ENCODE results near the gene B4GALT6.

The B4GALT6 gene

GRCh38 chr18:31672628-31673135 lies 11.7 kb downstream of the B4GALT6 start:
- H3K9me2 ChIP-seq (replicated peaks; ENCODE audit: low read depth, low read length), result no peaks in the 10 kb centered on the region
- H3K4me2 ChIP-seq (ENCODE audit: low read depth, low read length, poor library complexity, severe bottlenecking), result peak overlapping the region; percentile 93
- no peaks in the 10 kb centered on the region for H3K36me3 ChIP-seq (ENCODE audit: insufficient read depth, low read length)
- no peaks in the 10 kb centered on the region for H3F3A ChIP-seq (ENCODE audit: low read depth)
- H4K20me1 ChIP-seq (ENCODE audit: insufficient read depth, low read length, poor library complexity, severe bottlenecking), result peaks cover 40% of the 10 kb centered on the region
- no peaks in the 10 kb centered on the region for H3K9me3 ChIP-seq (ENCODE audit: insufficient read depth, low read depth, low read length)
- no peaks in the 10 kb centered on the region for H3K27me3 ChIP-seq (ENCODE audit: insufficient read depth, low read length, poor library complexity, severe bottlenecking)
- TF ChIP-seq CTCF (conservative IDR thresholded peaks at IDR 0.05; ENCODE audit: low read length), result no peak
- TF ChIP-seq EZH2phosphoT487 (IDR thresholded peaks at IDR 0.05; ENCODE audit: borderline replicate concordance), result no peak
- H3K4me3 ChIP-seq (ENCODE audit: low read length, poor library complexity, severe bottlenecking), result peak overlapping the region; percentile 38
- peaks cover 90% of the 10 kb centered on the region for H3K79me2 ChIP-seq (ENCODE audit: insufficient read depth, low read length)
- peaks cover 67% of the 10 kb centered on the region for H3K4me1 ChIP-seq (ENCODE audit: insufficient read depth, low read length, poor library complexity, severe bottlenecking)
- H3K9ac ChIP-seq (ENCODE audit: low read depth, low read length, poor library complexity, severe bottlenecking), result peak overlapping the region; percentile 45
- H2AFZ ChIP-seq (ENCODE audit: low read length), result no peak overlapping the region

- H3K9ac ChIP-seq (ENCODE audit: low read depth, low read length, poor library complexity, severe bottlenecking), result peak overlapping the region; percentile 24
- H3K27me3 ChIP-seq (ENCODE audit: insufficient read depth, low read length, poor library complexity, severe bottlenecking), result no peaks in the 10 kb centered on the region
- H3K9me2 ChIP-seq (replicated peaks; ENCODE audit: low read depth, low read length), result no peaks in the 10 kb centered on the region
- H4K20me1 ChIP-seq (ENCODE audit: insufficient read depth, low read length, poor library complexity, severe bottlenecking), result peaks cover 33% of the 10 kb centered on the region
- H3F3A ChIP-seq (ENCODE audit: low read depth), result no peaks in the 10 kb centered on the region
- H2AFZ ChIP-seq (ENCODE audit: low read length), result no peak overlapping the region
- no peak overlapping the region for H3K4me3 ChIP-seq (ENCODE audit: low read length, poor library complexity, severe bottlenecking)
- H3K36me3 ChIP-seq (ENCODE audit: insufficient read depth, low read length), result no peaks in the 10 kb centered on the region
- peaks cover 90% of the 10 kb centered on the region for H3K79me2 ChIP-seq (ENCODE audit: insufficient read depth, low read length)
- H3K4me2 ChIP-seq (ENCODE audit: low read depth, low read length, poor library complexity, severe bottlenecking), result peak overlapping the region; percentile 93
- no peak for TF ChIP-seq EZH2phosphoT487 (IDR thresholded peaks at IDR 0.05; ENCODE audit: borderline replicate concordance)
- no peak for TF ChIP-seq CTCF (conservative IDR thresholded peaks at IDR 0.05; ENCODE audit: low read length)
- peaks cover 65% of the 10 kb centered on the region for H3K4me1 ChIP-seq (ENCODE audit: insufficient read depth, low read length, poor library complexity, severe bottlenecking)
- H3K9me3 ChIP-seq (ENCODE audit: insufficient read depth, low read depth, low read length), result no peaks in the 10 kb centered on the region
Observed at GRCh38 chr18:31671951-31672350, 12.4 kb downstream of the B4GALT6 start.

- Histone ChIP-seq H3K4me1 (ENCODE audit: insufficient read depth, low read length, poor library complexity, severe bottlenecking) (peaks cover 42% of the 10 kb centered on the region), H2AFZ (ENCODE audit: low read length) (no peak overlapping the region), H3F3A (ENCODE audit: low read depth) (no peaks in the 10 kb centered on the region), H3K27me3 (ENCODE audit: insufficient read depth, low read length, poor library complexity, severe bottlenecking) (no peaks in the 10 kb centered on the region), H3K9me3 (ENCODE audit: insufficient read depth, low read depth, low read length) (no peaks in the 10 kb centered on the region), H3K9me2 (replicated peaks; ENCODE audit: low read depth, low read length) (no peaks in the 10 kb centered on the region), H3K4me2 (ENCODE audit: low read depth, low read length, poor library complexity, severe bottlenecking) (peak overlapping the region; percentile 10), H4K20me1 (ENCODE audit: insufficient read depth, low read length, poor library complexity, severe bottlenecking) (peaks cover 10% of the 10 kb centered on the region), H3K4me3 (ENCODE audit: low read length, poor library complexity, severe bottlenecking) (no peak overlapping the region), H3K79me2 (ENCODE audit: insufficient read depth, low read length) (peaks cover 82% of the 10 kb centered on the region), H3K9ac (ENCODE audit: low read depth, low read length, poor library complexity, severe bottlenecking) (no peak overlapping the region), H3K36me3 (ENCODE audit: insufficient read depth, low read length) (peaks cover 10% of the 10 kb centered on the region; the same call in 1 of the 2 replicates)
- no peak for TF ChIP-seq CTCF (conservative IDR thresholded peaks at IDR 0.05; ENCODE audit: low read length)
- TF ChIP-seq EZH2phosphoT487 (IDR thresholded peaks at IDR 0.05; ENCODE audit: borderline replicate concordance), result no peak
Observed at GRCh38 chr18:31669541-31669940, 14.8 kb downstream of the B4GALT6 start.
